PFSK-1 (cell line): ENCODE data around the gene SLC25A48.

Experiments used
- FOXP2 ChIP-seq: optimal IDR thresholded peaks from 2 replicates; pipeline ENCODE3; 2011; ENCODE audit warnings: borderline replicate concordance, control low read depth, inconsistent platforms; ENCODE audit not compliant: insufficient read depth; ENCODE audit errors: extremely low read length, extremely low read depth
- POLR2AphosphoS5 ChIP-seq: IDR thresholded peaks from 2 replicates; pipeline ENCODE4 v1.6.1; 2012; ENCODE audit warnings: low read depth, mild to moderate bottlenecking, control low read depth, low read length, moderate library complexity
- SIN3A ChIP-seq: IDR thresholded peaks from 2 replicates; pipeline ENCODE4 v1.6.1; 2012; ENCODE audit warnings: mild to moderate bottlenecking, low read length, moderate library complexity, borderline replicate concordance; ENCODE audit not compliant: insufficient read depth
- TAF1 ChIP-seq: IDR thresholded peaks from 2 replicates; pipeline ENCODE4 v1.6.1; 2012; ENCODE audit warnings: low read length, control low read depth, borderline replicate concordance; ENCODE audit not compliant: insufficient read depth
- TF ChIP-seq, protein P1 (sequence below), 2 experiments: IDR thresholded peaks; 2 replicates each; pipeline versions ENCODE4 v1.6.1 to v1.8.0; 2011 to 2012; ENCODE audit warnings: low read depth in 2 of 2, low read length in 2 of 2, control low read depth in 1 of 2, inconsistent platforms in 1 of 2, mild to moderate bottlenecking in 1 of 2, moderate library complexity in 1 of 2; ENCODE audit not compliant: insufficient read depth in 1 of 2

The SLC25A48 gene

GRCh38 chr5:135813758-135814157, 20.7 kb upstream of the SLC25A48 start:
- no peak for TF ChIP-seq SIN3A

GRCh38 chr5:135814316-135814715, 20.1 kb upstream of the SLC25A48 start:
- TF ChIP-seq POLR2AphosphoS5: no peak
- no peak for TF ChIP-seq SIN3A
- TF ChIP-seq TAF1: no peak
- TF ChIP-seq FOXP2: no peak
- TF ChIP-seq, protein P1, sequence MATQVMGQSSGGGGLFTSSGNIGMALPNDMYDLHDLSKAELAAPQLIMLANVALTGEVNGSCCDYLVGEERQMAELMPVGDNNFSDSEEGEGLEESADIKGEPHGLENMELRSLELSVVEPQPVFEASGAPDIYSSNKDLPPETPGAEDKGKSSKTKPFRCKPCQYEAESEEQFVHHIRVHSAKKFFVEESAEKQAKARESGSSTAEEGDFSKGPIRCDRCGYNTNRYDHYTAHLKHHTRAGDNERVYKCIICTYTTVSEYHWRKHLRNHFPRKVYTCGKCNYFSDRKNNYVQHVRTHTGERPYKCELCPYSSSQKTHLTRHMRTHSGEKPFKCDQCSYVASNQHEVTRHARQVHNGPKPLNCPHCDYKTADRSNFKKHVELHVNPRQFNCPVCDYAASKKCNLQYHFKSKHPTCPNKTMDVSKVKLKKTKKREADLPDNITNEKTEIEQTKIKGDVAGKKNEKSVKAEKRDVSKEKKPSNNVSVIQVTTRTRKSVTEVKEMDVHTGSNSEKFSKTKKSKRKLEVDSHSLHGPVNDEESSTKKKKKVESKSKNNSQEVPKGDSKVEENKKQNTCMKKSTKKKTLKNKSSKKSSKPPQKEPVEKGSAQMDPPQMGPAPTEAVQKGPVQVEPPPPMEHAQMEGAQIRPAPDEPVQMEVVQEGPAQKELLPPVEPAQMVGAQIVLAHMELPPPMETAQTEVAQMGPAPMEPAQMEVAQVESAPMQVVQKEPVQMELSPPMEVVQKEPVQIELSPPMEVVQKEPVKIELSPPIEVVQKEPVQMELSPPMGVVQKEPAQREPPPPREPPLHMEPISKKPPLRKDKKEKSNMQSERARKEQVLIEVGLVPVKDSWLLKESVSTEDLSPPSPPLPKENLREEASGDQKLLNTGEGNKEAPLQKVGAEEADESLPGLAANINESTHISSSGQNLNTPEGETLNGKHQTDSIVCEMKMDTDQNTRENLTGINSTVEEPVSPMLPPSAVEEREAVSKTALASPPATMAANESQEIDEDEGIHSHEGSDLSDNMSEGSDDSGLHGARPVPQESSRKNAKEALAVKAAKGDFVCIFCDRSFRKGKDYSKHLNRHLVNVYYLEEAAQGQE (IDR thresholded peaks at IDR 0.05; ENCODE audit: insufficient read depth in 1 of 2, low read depth in 2 of 2, low read length in 2 of 2): no peak

DNA sequence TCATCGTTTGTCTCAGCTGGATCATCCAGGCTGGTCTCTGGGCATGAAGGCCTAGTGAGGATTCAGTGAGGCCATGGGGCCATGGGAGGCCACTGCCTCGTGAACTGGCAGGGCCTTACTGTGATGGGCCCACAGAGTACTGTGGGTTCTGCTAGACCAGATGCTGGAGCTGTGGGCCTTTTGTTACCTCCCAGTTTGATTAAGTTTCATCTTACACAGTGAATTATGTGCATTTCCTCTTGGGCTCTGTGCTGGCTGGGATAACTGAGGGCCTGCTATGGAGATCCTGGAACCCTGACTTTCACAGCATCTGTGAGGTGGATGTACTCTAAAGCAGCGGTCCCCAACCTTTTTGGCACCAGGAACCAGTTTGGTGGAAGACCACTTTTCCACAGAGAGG, 19.7 kb upstream of the SLC25A48 start:
- TF ChIP-seq FOXP2 (no peak), TAF1 (no peak), POLR2AphosphoS5 (no peak), SIN3A (no peak)
- TF ChIP-seq, protein P1 (IDR thresholded peaks at IDR 0.05; ENCODE audit: insufficient read depth in 1 of 2, low read depth in 2 of 2, low read length in 2 of 2): no peak

- TF ChIP-seq FOXP2: no peak
- no peak for TF ChIP-seq TAF1
- TF ChIP-seq, protein P1 (IDR thresholded peaks at IDR 0.05; ENCODE audit: insufficient read depth in 1 of 2, low read depth in 2 of 2, low read length in 2 of 2): no peak
- no peak for TF ChIP-seq SIN3A
- TF ChIP-seq POLR2AphosphoS5: no peak
Measured at GRCh38 chr5:135821061-135821801, 13.2 kb upstream of the SLC25A48 start.

- TF ChIP-seq POLR2AphosphoS5 (no peak), TAF1 (no peak)
- TF ChIP-seq, protein P1 (IDR thresholded peaks at IDR 0.05; ENCODE audit: insufficient read depth in 1 of 2, low read depth in 2 of 2, low read length in 2 of 2): no peak
Measured at GRCh38 chr5:135821802-135822201, 12.7 kb upstream of the SLC25A48 start.
